Suprapubic skin (tissue), 4 donors: ENCODE results near the gene PDE2A. TPM values are rescaled to one million over a fixed set of nuclear protein-coding genes. Genes with fewer than 3 reads are reported as not detected.

ENCODE experiments used
- DNase-seq, 2 donors: peaks; one replicate each; pipeline ENCODE4 v3.0.0-alpha.2; 2019; ENCODE audit warnings: low spot score in 2 of 2
- H3K27ac ChIP-seq: fragments of 200-600 bp; sonication (generic); one replicate; pipeline ENCODE4 v1.5.1; 2019
- H3K27me3 ChIP-seq: fragments of 200-600 bp; sonication (generic); one replicate; pipeline ENCODE4 v1.5.1; 2019
- H3K36me3 ChIP-seq: fragments of 200-600 bp; sonication (generic); one replicate; pipeline ENCODE4 v1.5.1; 2019
- H3K4me1 ChIP-seq: fragments of 200-600 bp; sonication (generic); one replicate; pipeline ENCODE4 v1.5.1; 2019
- H3K4me3 ChIP-seq: fragments of 200-600 bp; sonication (generic); one replicate; pipeline ENCODE4 v1.5.1; 2019; ENCODE audit warnings: mild to moderate bottlenecking
- H3K9me3 ChIP-seq: fragments of 200-600 bp; sonication (generic); one replicate; pipeline ENCODE4 v1.5.1; 2019
- CTCF ChIP-seq, 2 donors: fragments of 200-600 bp in 1 of 2; fragments of 450-650 bp in 1 of 2; sonication (generic) in 1 of 2; IDR thresholded peaks; one replicate each; pipeline ENCODE4 v1.5.1; 2016 to 2019; ENCODE audit warnings: antibody characterized with exemption in 2 of 2, mild to moderate bottlenecking in 1 of 2, moderate library complexity in 1 of 2
- EP300 ChIP-seq: sonication (generic); formaldehyde crosslinking; IDR thresholded peaks from one replicate; pipeline ENCODE4 v1.6.1; 2017; ENCODE audit warnings: antibody characterized with exemption
- POLR2A ChIP-seq, 2 donors: fragments of 450-650 bp; IDR thresholded peaks; one replicate each; pipeline ENCODE4 v1.6.1; 2017; ENCODE audit warnings: antibody characterized with exemption in 2 of 2, mild to moderate bottlenecking in 2 of 2, moderate library complexity in 2 of 2
- POLR2AphosphoS5 ChIP-seq, 3 donors: sonication (generic); formaldehyde crosslinking; IDR thresholded peaks; one replicate each; pipeline ENCODE4 v1.6.1; 2017; ENCODE audit warnings: antibody characterized with exemption in 3 of 3
- WGBS: methylation state at CpG from one replicate; pipeline ENCODE4 v1.1.5; 2018; 5-methylcytosine and 5-hydroxymethylcytosine counted together
- total RNA-seq, 4 donors: library from RNA; depleted of rRNA; stranded (reverse); fragments of >200 nt; gene quantifications; one replicate each; pipeline ENCODE4 v1.1.0, GENCODE V29; 2016

Gene PDE2A
- total RNA-seq, 4 donors from 2014 or later = 5.4 to 49.9 (median 31.2) TPM

GRCh38 chr11:72598466-72598865 lies 75.8 kb downstream of the PDE2A start:
- no peak overlapping the region for H3K27ac ChIP-seq
- H3K27me3 ChIP-seq = peaks cover 9% of the 10 kb centered on the region
- no peaks in the 10 kb centered on the region for H3K36me3 ChIP-seq
- peaks cover 3% of the 10 kb centered on the region for H3K4me1 ChIP-seq
- 57% methylated on average over 6 of the region's 6 CpGs for WGBS
- no peak for DNase-seq
- H3K9me3 ChIP-seq = no peaks in the 10 kb centered on the region
- H3K4me3 ChIP-seq = no peak overlapping the region
- no peak for TF ChIP-seq EP300
- TF ChIP-seq POLR2AphosphoS5 (IDR thresholded peaks at IDR 0.05) = no peak
- no peak for TF ChIP-seq CTCF (IDR thresholded peaks at IDR 0.05)
- TF ChIP-seq POLR2A (IDR thresholded peaks at IDR 0.05) = no peak

- no peak for DNase-seq
- WGBS = 69% methylated on average over 3 of the region's 3 CpGs
- Histone ChIP-seq H3K27me3 (peaks cover 12% of the 10 kb centered on the region), H3K36me3 (no peaks in the 10 kb centered on the region), H3K4me1 (peaks cover 3% of the 10 kb centered on the region), H3K4me3 (no peak overlapping the region), H3K9me3 (no peaks in the 10 kb centered on the region), H3K27ac (no peak overlapping the region)
- TF ChIP-seq POLR2AphosphoS5 (IDR thresholded peaks at IDR 0.05) = no peak
- TF ChIP-seq EP300 = no peak
- TF ChIP-seq CTCF (IDR thresholded peaks at IDR 0.05) = no peak
- no peak for TF ChIP-seq POLR2A (IDR thresholded peaks at IDR 0.05)
These were observed 76.5 kb downstream of the PDE2A start for GRCh38 chr11:72597721-72598120.

- Histone ChIP-seq H3K27ac (no peak overlapping the region), H3K36me3 (no peaks in the 10 kb centered on the region), H3K9me3 (no peaks in the 10 kb centered on the region), H3K4me3 (no peak overlapping the region), H3K4me1 (peaks cover 5% of the 10 kb centered on the region), H3K27me3 (peaks cover 36% of the 10 kb centered on the region)
- WGBS = 61% methylated on average over 9 of the region's 9 CpGs
- no peak for TF ChIP-seq EP300
- no peak for TF ChIP-seq POLR2AphosphoS5 (IDR thresholded peaks at IDR 0.05)
- no peak for TF ChIP-seq CTCF (IDR thresholded peaks at IDR 0.05)
- TF ChIP-seq POLR2A (IDR thresholded peaks at IDR 0.05) = no peak
- DNase-seq = no peak
These were observed 78.9 kb downstream of the PDE2A start for GRCh38 chr11:72595292-72595684.

GRCh38 chr11:72594493-72595291 lies 79.5 kb downstream of the PDE2A start:
- TF ChIP-seq POLR2A (IDR thresholded peaks at IDR 0.05) (no peak), POLR2AphosphoS5 (IDR thresholded peaks at IDR 0.05) (no peak), EP300 (no peak), CTCF (IDR thresholded peaks at IDR 0.05) (no peak)
- peaks cover 11% of the 10 kb centered on the region for H3K4me1 ChIP-seq
- H3K36me3 ChIP-seq = no peaks in the 10 kb centered on the region
- no peak for DNase-seq
- peaks cover 40% of the 10 kb centered on the region for H3K27me3 ChIP-seq
- no peak overlapping the region for H3K27ac ChIP-seq
- no peaks in the 10 kb centered on the region for H3K9me3 ChIP-seq
- WGBS = 67% methylated on average over 8 of the region's 8 CpGs
- H3K4me3 ChIP-seq = no peak overlapping the region

GRCh38 chr11:72592698-72593495 lies 81.3 kb downstream of the PDE2A start:
- no peak for DNase-seq
- Histone ChIP-seq H3K27me3 (peaks cover 58% of the 10 kb centered on the region), H3K9me3 (no peaks in the 10 kb centered on the region), H3K4me3 (no peak overlapping the region), H3K27ac (no peak overlapping the region), H3K36me3 (no peaks in the 10 kb centered on the region), H3K4me1 (peaks cover 13% of the 10 kb centered on the region)
- no peak for TF ChIP-seq CTCF (IDR thresholded peaks at IDR 0.05)
- no peak for TF ChIP-seq POLR2AphosphoS5 (IDR thresholded peaks at IDR 0.05)
- TF ChIP-seq EP300 = no peak
- TF ChIP-seq POLR2A (IDR thresholded peaks at IDR 0.05) = no peak
- WGBS = 75% methylated on average over 6 of the region's 8 CpGs
